Measurements from ENCODE around the gene POLQ.

The POLQ gene

GRCh38 chr3:121557426-121557934 lies 11.7 kb upstream of the POLQ start:
- no peak overlapping the region for H3K4me3 ChIP-seq (ENCODE audit: low read depth, low read length)
- no peaks in the 10 kb centered on the region for H3K36me3 ChIP-seq (ENCODE audit: control insufficient read depth, insufficient read depth, low read length)
- no peak overlapping the region for H3K27ac ChIP-seq (ENCODE audit: low read depth, low read length)
- H3K9me3 ChIP-seq (ENCODE audit: control insufficient read depth, insufficient read depth, low read length): no peaks in the 10 kb centered on the region
- H3K9ac ChIP-seq (ENCODE audit: low read depth, low read length): no peak overlapping the region
- no peaks in the 10 kb centered on the region for H3K27me3 ChIP-seq (ENCODE audit: control insufficient read depth, insufficient read depth, low read length)
- peaks cover 10% of the 10 kb centered on the region for H3K4me1 ChIP-seq (ENCODE audit: control insufficient read depth, insufficient read depth, low read length)

- Histone ChIP-seq H3K27ac (ENCODE audit: low read depth, low read length) (no peak overlapping the region), H3K9ac (ENCODE audit: low read depth, low read length) (no peak overlapping the region)
Measured at GRCh38 chr3:121552797-121553196, 7.0 kb upstream of the POLQ start.

GRCh38 chr3:121552379-121552778 lies 6.6 kb upstream of the POLQ start:
- no peak overlapping the region for H3K4me3 ChIP-seq (ENCODE audit: low read depth, low read length)
- H3K4me1 ChIP-seq (ENCODE audit: control insufficient read depth, insufficient read depth, low read length): 0 out of 2 replicates have a peak, but pooled peaks cover 4% of the 10 kb centered on the region
- no peaks in the 10 kb centered on the region for H3K9me3 ChIP-seq (ENCODE audit: control insufficient read depth, insufficient read depth, low read length)
- H3K27ac ChIP-seq (ENCODE audit: low read depth, low read length): no peak overlapping the region
- H3K9ac ChIP-seq (ENCODE audit: low read depth, low read length): no peak overlapping the region
- no peaks in the 10 kb centered on the region for H3K36me3 ChIP-seq (ENCODE audit: control insufficient read depth, insufficient read depth, low read length)
- H3K27me3 ChIP-seq (ENCODE audit: control insufficient read depth, insufficient read depth, low read length): no peaks in the 10 kb centered on the region

More at GRCh38 chr3:121552797-121553196, 7.0 kb upstream of the POLQ start:
- H3K27me3 ChIP-seq (ENCODE audit: control insufficient read depth, insufficient read depth, low read length): no peaks in the 10 kb centered on the region
- no peak overlapping the region for H3K4me3 ChIP-seq (ENCODE audit: low read depth, low read length)
- no peaks in the 10 kb centered on the region for H3K9me3 ChIP-seq (ENCODE audit: control insufficient read depth, insufficient read depth, low read length)
- H3K4me1 ChIP-seq (ENCODE audit: control insufficient read depth, insufficient read depth, low read length): 0 out of 2 replicates have a peak, but pooled peaks cover 4% of the 10 kb centered on the region
- no peaks in the 10 kb centered on the region for H3K36me3 ChIP-seq (ENCODE audit: control insufficient read depth, insufficient read depth, low read length)

- Histone ChIP-seq H3K4me1 (ENCODE audit: control insufficient read depth, insufficient read depth, low read length) (peaks cover 5% of the 10 kb centered on the region; the same call in 1 of the 2 replicates), H3K27me3 (ENCODE audit: control insufficient read depth, insufficient read depth, low read length) (no peaks in the 10 kb centered on the region), H3K27ac (ENCODE audit: low read depth, low read length) (peak overlapping the region; percentile 53), H3K9me3 (ENCODE audit: control insufficient read depth, insufficient read depth, low read length) (no peaks in the 10 kb centered on the region), H3K4me3 (ENCODE audit: low read depth, low read length) (peak overlapping the region; percentile 91), H3K36me3 (ENCODE audit: control insufficient read depth, insufficient read depth, low read length) (peaks cover 39% of the 10 kb centered on the region), H3K9ac (ENCODE audit: low read depth, low read length) (peak overlapping the region; percentile 78)
Measured at GRCh38 chr3:121545049-121545573, 677 bp downstream of the POLQ start.

GRCh38 chr3:121542924-121543323 lies 2.9 kb downstream of the POLQ start:
- no peaks in the 10 kb centered on the region for H3K27me3 ChIP-seq (ENCODE audit: control insufficient read depth, insufficient read depth, low read length)
- H3K4me3 ChIP-seq (ENCODE audit: low read depth, low read length): no peak overlapping the region
- peaks cover 61% of the 10 kb centered on the region for H3K36me3 ChIP-seq (ENCODE audit: control insufficient read depth, insufficient read depth, low read length)
- H3K9me3 ChIP-seq (ENCODE audit: control insufficient read depth, insufficient read depth, low read length): no peaks in the 10 kb centered on the region
- peaks cover 5% of the 10 kb centered on the region; the same call in 1 of the 2 replicates for H3K4me1 ChIP-seq (ENCODE audit: control insufficient read depth, insufficient read depth, low read length)
- no peak overlapping the region for H3K27ac ChIP-seq (ENCODE audit: low read depth, low read length)
- H3K9ac ChIP-seq (ENCODE audit: low read depth, low read length): no peak overlapping the region

GRCh38 chr3:121531269-121531668 lies 14.5 kb downstream of the POLQ start:
- H3K36me3 ChIP-seq (ENCODE audit: control insufficient read depth, insufficient read depth, low read length): peaks cover 88% of the 10 kb centered on the region
- H3K9me3 ChIP-seq (ENCODE audit: control insufficient read depth, insufficient read depth, low read length): no peaks in the 10 kb centered on the region
- no peak overlapping the region for H3K4me3 ChIP-seq (ENCODE audit: low read depth, low read length)
- no peak overlapping the region for H3K27ac ChIP-seq (ENCODE audit: low read depth, low read length)
- H3K27me3 ChIP-seq (ENCODE audit: control insufficient read depth, insufficient read depth, low read length): no peaks in the 10 kb centered on the region
- no peaks in the 10 kb centered on the region for H3K4me1 ChIP-seq (ENCODE audit: control insufficient read depth, insufficient read depth, low read length)
- H3K9ac ChIP-seq (ENCODE audit: low read depth, low read length): no peak overlapping the region

- no peaks in the 10 kb centered on the region for H3K4me1 ChIP-seq (ENCODE audit: control insufficient read depth, insufficient read depth, low read length)
- H3K9me3 ChIP-seq (ENCODE audit: control insufficient read depth, insufficient read depth, low read length): no peaks in the 10 kb centered on the region
- no peak overlapping the region for H3K9ac ChIP-seq (ENCODE audit: low read depth, low read length)
- no peak overlapping the region for H3K27ac ChIP-seq (ENCODE audit: low read depth, low read length)
- H3K4me3 ChIP-seq (ENCODE audit: low read depth, low read length): no peak overlapping the region
- no peaks in the 10 kb centered on the region for H3K27me3 ChIP-seq (ENCODE audit: control insufficient read depth, insufficient read depth, low read length)
- H3K36me3 ChIP-seq (ENCODE audit: control insufficient read depth, insufficient read depth, low read length): peaks cover 88% of the 10 kb centered on the region
Measured at GRCh38 chr3:121529308-121529707, 16.5 kb downstream of the POLQ start.

- H3K36me3 ChIP-seq (ENCODE audit: control insufficient read depth, insufficient read depth, low read length): peaks cover 64% of the 10 kb centered on the region
- H3K27me3 ChIP-seq (ENCODE audit: control insufficient read depth, insufficient read depth, low read length): no peaks in the 10 kb centered on the region
- H3K4me1 ChIP-seq (ENCODE audit: control insufficient read depth, insufficient read depth, low read length): no peaks in the 10 kb centered on the region
- H3K9me3 ChIP-seq (ENCODE audit: control insufficient read depth, insufficient read depth, low read length): no peaks in the 10 kb centered on the region
- H3K9ac ChIP-seq (ENCODE audit: low read depth, low read length): no peak overlapping the region
- no peak overlapping the region for H3K27ac ChIP-seq (ENCODE audit: low read depth, low read length)
- no peak overlapping the region for H3K4me3 ChIP-seq (ENCODE audit: low read depth, low read length)
Measured at GRCh38 chr3:121520510-121520909, 25.3 kb downstream of the POLQ start.

GRCh38 chr3:121517953-121518655 lies 27.7 kb downstream of the POLQ start:
- H3K9me3 ChIP-seq (ENCODE audit: control insufficient read depth, insufficient read depth, low read length): no peaks in the 10 kb centered on the region
- peaks cover 58% of the 10 kb centered on the region for H3K36me3 ChIP-seq (ENCODE audit: control insufficient read depth, insufficient read depth, low read length)
- H3K4me3 ChIP-seq (ENCODE audit: low read depth, low read length): no peak overlapping the region
- no peaks in the 10 kb centered on the region for H3K27me3 ChIP-seq (ENCODE audit: control insufficient read depth, insufficient read depth, low read length)
- H3K27ac ChIP-seq (ENCODE audit: low read depth, low read length): no peak overlapping the region
- H3K4me1 ChIP-seq (ENCODE audit: control insufficient read depth, insufficient read depth, low read length): no peaks in the 10 kb centered on the region
- 0 out of 2 replicates have a peak overlapping the region, but pooled peaks have one; percentile 25 for H3K9ac ChIP-seq (ENCODE audit: low read depth, low read length)

GRCh38 chr3:121515862-121516261 lies 29.9 kb downstream of the POLQ start:
- H3K27ac ChIP-seq (ENCODE audit: low read depth, low read length): no peak overlapping the region
- H3K4me3 ChIP-seq (ENCODE audit: low read depth, low read length): no peak overlapping the region
- no peaks in the 10 kb centered on the region for H3K4me1 ChIP-seq (ENCODE audit: control insufficient read depth, insufficient read depth, low read length)
- H3K9ac ChIP-seq (ENCODE audit: low read depth, low read length): no peak overlapping the region
- peaks cover 57% of the 10 kb centered on the region for H3K36me3 ChIP-seq (ENCODE audit: control insufficient read depth, insufficient read depth, low read length)
- H3K27me3 ChIP-seq (ENCODE audit: control insufficient read depth, insufficient read depth, low read length): no peaks in the 10 kb centered on the region
- H3K9me3 ChIP-seq (ENCODE audit: control insufficient read depth, insufficient read depth, low read length): no peaks in the 10 kb centered on the region

GRCh38 chr3:121515313-121515712 lies 30.5 kb downstream of the POLQ start:
- Histone ChIP-seq H3K4me1 (ENCODE audit: control insufficient read depth, insufficient read depth, low read length) (no peaks in the 10 kb centered on the region), H3K4me3 (ENCODE audit: low read depth, low read length) (no peak overlapping the region), H3K9me3 (ENCODE audit: control insufficient read depth, insufficient read depth, low read length) (no peaks in the 10 kb centered on the region), H3K27me3 (ENCODE audit: control insufficient read depth, insufficient read depth, low read length) (no peaks in the 10 kb centered on the region), H3K9ac (ENCODE audit: low read depth, low read length) (no peak overlapping the region), H3K27ac (ENCODE audit: low read depth, low read length) (no peak overlapping the region), H3K36me3 (ENCODE audit: control insufficient read depth, insufficient read depth, low read length) (peaks cover 52% of the 10 kb centered on the region)
